Erythroblast (primary cell): ENCODE data around the gene PRDM15.

Experiments used
- GATA1 ChIP-seq: IDR thresholded peaks from 2 replicates; pipeline ENCODE4 v1.6.1; 2011; ENCODE audit warnings: low read depth, mild to moderate bottlenecking, control low read depth, low read length, moderate library complexity
- POLR2A ChIP-seq: IDR thresholded peaks from 2 replicates; pipeline ENCODE4 v1.6.1; 2011; ENCODE audit warnings: mild to moderate bottlenecking, low read length

DNA sequence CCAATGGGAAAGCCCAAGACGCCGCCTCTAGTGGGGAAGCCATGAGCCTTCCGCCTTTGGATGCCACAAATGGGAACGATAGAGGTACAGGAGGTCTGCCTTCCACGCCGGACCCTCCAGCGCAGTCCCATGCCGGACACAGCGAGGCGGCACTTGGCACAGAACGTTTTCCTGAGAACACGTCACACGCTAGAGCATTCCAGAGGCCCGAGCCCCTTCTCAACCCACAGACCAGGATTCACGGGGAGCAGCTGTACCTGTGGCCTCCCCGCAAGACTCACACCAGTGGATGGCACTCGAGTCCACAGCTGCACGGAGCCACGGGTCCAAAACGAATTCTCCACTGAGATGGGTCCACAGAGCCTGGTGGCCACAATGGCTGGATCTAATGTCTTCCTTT, 80.8 kb downstream of the PRDM15 start:
- TF ChIP-seq POLR2A (no peak), GATA1 (no peak)
